Stimulated activated naive CD8-positive, alpha-beta T cell treated with anti-CD3 and anti-CD28 coated beads, Interleukin-15, amount 100 ng/mL, for 72 hours (primary cell): ENCODE measurements around the gene SMAD3.

Source experiments
- ATAC-seq: fragments of 150-1000 bp; cut with Tn5 transposase; 2 replicates; pipeline ENCODE4 v1.10.0; 2021; ENCODE audit warnings: mild to moderate bottlenecking, moderate library complexity
- DNase-seq, 2 donors: peaks; one replicate each; pipeline ENCODE4 v3.0.0; 2021 to 2022
- H3K27ac Mint-ChIP-seq, 2 donors: one replicate each; pipeline ENCODE4 v1.8.0; 2022; ENCODE audit warnings: mild to moderate bottlenecking in 2 of 2, mixed read lengths in 2 of 2, moderate library complexity in 2 of 2
- H3K27me3 Mint-ChIP-seq: one replicate; pipeline ENCODE4 v1.8.0; 2022; ENCODE audit warnings: mixed read lengths
- H3K4me1 Mint-ChIP-seq: one replicate; pipeline ENCODE4 v1.8.0; 2022; ENCODE audit warnings: mild to moderate bottlenecking, mixed read lengths
- H3K4me3 Mint-ChIP-seq, 2 donors: one replicate each; pipeline ENCODE4 v1.8.0; 2022; ENCODE audit warnings: mild to moderate bottlenecking in 2 of 2, mixed read lengths in 2 of 2, moderate library complexity in 1 of 2
- H3K9me3 Mint-ChIP-seq, 2 donors: one replicate each; pipeline ENCODE4 v1.8.0; 2022; ENCODE audit warnings: mixed read lengths in 2 of 2

The SMAD3 gene

DNA sequence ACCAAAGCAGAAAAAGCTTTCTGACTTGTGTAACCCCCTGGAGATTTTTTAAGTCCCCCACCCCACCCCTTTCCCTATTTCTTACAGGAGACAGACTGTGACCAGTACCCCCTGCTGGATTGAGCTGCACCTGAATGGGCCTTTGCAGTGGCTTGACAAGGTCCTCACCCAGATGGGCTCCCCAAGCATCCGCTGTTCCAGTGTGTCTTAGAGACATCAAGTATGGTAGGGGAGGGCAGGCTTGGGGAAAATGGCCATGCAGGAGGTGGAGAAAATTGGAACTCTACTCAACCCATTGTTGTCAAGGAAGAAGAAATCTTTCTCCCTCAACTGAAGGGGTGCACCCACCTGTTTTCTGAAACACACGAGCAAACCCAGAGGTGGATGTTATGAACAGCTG lies 124.9 kb downstream of the SMAD3 start:
- H3K9me3 Mint-ChIP-seq: no peaks in the 10 kb centered on the region
- no peak for ATAC-seq
- H3K27me3 Mint-ChIP-seq: no peaks in the 10 kb centered on the region
- DNase-seq: no peak
- H3K4me1 Mint-ChIP-seq: peaks cover 22% of the 10 kb centered on the region
- no peak overlapping the region for H3K4me3 Mint-ChIP-seq
- H3K27ac Mint-ChIP-seq: peak overlapping the region in 1 of 2 donors; percentile 39

DNA sequence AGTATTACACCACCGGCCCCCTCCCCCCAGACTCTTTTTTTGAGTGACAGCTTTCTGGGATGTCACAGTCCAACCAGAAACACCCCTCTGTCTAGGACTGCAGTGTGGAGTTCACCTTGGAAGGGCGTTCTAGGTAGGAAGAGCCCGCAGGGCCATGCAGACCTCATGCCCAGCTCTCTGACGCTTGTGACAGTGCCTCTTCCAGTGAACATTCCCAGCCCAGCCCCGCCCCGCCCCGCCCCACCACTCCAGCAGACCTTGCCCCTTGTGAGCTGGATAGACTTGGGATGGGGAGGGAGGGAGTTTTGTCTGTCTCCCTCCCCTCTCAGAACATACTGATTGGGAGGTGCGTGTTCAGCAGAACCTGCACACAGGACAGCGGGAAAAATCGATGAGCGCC lies 125.4 kb downstream of the SMAD3 start:
- H3K27me3 Mint-ChIP-seq: no peaks in the 10 kb centered on the region
- DNase-seq: no peak
- no peak for ATAC-seq
- no peak overlapping the region for H3K27ac Mint-ChIP-seq
- H3K4me3 Mint-ChIP-seq: no peak overlapping the region
- no peaks in the 10 kb centered on the region for H3K9me3 Mint-ChIP-seq
- peaks cover 17% of the 10 kb centered on the region for H3K4me1 Mint-ChIP-seq

- peak; percentile 33 for ATAC-seq
- Mint-ChIP-seq H3K4me3 (no peak overlapping the region), H3K27ac (no peak overlapping the region), H3K4me1 (peaks cover 11% of the 10 kb centered on the region), H3K9me3 (no peaks in the 10 kb centered on the region), H3K27me3 (no peaks in the 10 kb centered on the region)
- DNase-seq: no peak
Measured at GRCh38 chr15:67192185-67192820, 126.9 kb downstream of the SMAD3 start.

DNA sequence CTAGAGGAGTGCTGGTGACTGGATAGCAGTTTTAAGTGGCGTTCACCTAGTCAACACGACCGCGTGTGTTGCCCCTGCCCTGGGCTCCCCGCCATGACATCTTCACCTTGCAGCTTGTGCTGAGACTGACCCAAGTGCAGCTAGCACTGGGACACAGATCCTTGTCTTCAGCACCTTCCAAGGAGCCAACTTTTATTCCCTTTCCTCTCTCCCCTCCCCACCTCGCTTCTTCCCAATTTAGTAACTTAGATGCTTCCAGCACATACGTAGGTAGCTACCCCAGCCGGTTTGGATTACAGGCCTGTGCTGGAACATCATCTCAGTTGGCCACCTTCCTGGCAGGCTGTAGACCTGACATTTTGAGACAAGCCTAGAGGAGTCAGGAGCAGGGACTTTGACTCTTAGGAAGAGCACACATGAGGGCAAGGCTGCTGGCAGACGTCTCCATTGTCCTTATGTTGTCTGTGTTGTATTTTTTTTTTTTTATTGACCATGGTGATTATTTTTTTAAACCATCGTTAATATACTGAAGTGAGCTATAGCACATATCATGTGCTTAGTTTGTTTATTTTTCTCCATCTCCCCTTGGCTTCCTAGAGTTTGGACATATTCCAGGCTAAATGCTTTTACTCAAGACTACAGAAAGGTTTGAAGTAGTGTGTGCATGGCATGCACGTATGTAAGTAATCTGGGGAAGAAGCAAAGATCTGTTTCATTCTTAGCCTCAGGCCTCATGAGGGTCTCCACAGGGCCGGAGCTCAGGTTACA lies 128.0 kb downstream of the SMAD3 start:
- no peak for DNase-seq
- H3K4me3 Mint-ChIP-seq: no peak overlapping the region
- ATAC-seq: no peak

DNA sequence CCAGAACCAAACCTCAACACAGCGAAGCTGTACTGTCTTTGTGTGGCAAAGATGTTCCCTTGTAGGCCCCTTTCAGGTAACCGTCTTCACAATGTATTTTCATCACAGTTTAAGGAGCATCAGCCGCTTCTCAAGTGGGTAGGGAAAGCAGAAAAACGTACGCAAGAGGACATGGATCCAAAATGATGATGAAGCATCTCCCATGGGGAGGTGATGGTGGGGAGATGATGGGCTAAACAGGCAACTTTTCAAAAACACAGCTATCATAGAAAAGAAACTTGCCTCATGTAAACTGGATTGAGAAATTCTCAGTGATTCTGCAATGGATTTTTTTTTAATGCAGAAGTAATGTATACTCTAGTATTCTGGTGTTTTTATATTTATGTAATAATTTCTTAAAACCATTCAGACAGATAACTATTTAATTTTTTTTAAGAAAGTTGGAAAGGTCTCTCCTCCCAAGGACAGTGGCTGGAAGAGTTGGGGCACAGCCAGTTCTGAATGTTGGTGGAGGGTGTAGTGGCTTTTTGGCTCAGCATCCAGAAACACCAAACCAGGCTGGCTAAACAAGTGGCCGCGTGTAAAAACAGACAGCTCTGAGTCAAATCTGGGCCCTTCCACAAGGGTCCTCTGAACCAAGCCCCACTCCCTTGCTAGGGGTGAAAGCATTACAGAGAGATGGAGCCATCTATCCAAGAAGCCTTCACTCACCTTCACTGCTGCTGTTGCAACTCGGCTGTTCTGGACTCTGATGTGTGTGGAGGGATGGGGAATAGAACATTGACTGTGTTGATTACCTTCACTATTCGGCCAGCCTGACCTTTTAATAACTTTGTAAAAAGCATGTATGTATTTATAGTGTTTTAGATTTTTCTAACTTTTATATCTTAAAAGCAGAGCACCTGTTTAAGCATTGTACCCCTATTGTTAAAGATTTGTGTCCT lies 129.0 kb downstream of the SMAD3 start:
- Mint-ChIP-seq H3K27ac (no peak overlapping the region), H3K27me3 (no peaks in the 10 kb centered on the region), H3K4me3 (no peak overlapping the region), H3K9me3 (no peaks in the 10 kb centered on the region), H3K4me1 (peaks cover 20% of the 10 kb centered on the region)
- no peak for ATAC-seq
- no peak for DNase-seq

More for the DNA sequence above, 128.0 kb downstream of the SMAD3 start:
- Mint-ChIP-seq H3K9me3 (no peaks in the 10 kb centered on the region), H3K27ac (peak overlapping the region; percentile 42 to 79), H3K4me1 (peaks cover 17% of the 10 kb centered on the region), H3K27me3 (no peaks in the 10 kb centered on the region)

DNA sequence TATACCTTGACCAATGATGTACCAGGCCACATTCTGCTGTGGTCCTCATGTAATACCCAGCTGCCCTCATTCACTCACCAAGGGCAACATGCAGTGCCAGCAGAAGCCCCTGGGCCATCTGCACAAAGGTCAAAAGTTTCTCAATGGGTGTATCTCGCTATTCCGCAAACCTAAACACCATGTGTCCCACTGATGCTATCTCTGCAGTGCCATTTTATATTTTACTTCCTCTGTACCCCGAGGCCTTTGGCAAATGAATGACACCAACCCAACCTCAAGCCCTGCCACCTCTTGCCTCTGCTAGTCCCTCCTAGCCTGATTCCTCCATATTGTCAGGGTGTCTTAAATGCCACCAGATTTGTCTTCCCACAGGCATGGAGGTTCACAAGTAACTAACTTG lies 129.9 kb downstream of the SMAD3 start:
- H3K9me3 Mint-ChIP-seq: no peaks in the 10 kb centered on the region
- peak overlapping the region; percentile 75 to 87 for H3K27ac Mint-ChIP-seq
- H3K4me1 Mint-ChIP-seq: peaks cover 20% of the 10 kb centered on the region
- H3K4me3 Mint-ChIP-seq: no peak overlapping the region
- ATAC-seq (no peak), DNase-seq (no peak)
- no peaks in the 10 kb centered on the region for H3K27me3 Mint-ChIP-seq

DNA sequence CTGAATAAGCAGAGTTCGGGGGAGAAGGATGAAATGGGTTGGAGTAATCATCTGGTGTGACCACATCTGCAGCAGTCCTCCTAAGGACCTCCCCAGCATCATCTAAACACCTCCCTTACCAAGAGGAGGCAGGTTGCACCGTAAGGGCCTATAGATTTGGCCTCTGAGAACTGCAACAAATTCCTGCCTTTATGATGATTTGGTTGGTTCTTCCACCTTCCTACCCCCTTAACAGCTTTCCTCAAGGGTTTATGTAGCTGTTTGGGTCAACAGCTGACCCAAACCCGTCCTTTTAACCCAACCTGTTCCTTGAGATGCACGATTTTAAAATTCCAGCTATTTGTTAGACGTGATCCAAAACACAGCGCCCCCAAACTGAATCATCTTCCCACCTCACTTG lies 130.8 kb downstream of the SMAD3 start:
- Mint-ChIP-seq H3K27ac (peak overlapping the region in 1 of 2 donors; percentile 47), H3K27me3 (no peaks in the 10 kb centered on the region), H3K4me1 (peaks cover 20% of the 10 kb centered on the region), H3K4me3 (no peak overlapping the region), H3K9me3 (no peaks in the 10 kb centered on the region)
- DNase-seq: no peak
- no peak for ATAC-seq

- Mint-ChIP-seq H3K27ac (peak overlapping the region in 1 of 2 donors; percentile 55), H3K27me3 (no peaks in the 10 kb centered on the region), H3K4me1 (peaks cover 19% of the 10 kb centered on the region), H3K4me3 (no peak overlapping the region), H3K9me3 (no peaks in the 10 kb centered on the region)
- DNase-seq: no peak
- ATAC-seq: no peak
Measured at GRCh38 chr15:67196672-67197363, 131.4 kb downstream of the SMAD3 start.

- ATAC-seq: no peak
- no peaks in the 10 kb centered on the region for H3K9me3 Mint-ChIP-seq
- peaks cover 14% of the 10 kb centered on the region for H3K4me1 Mint-ChIP-seq
- H3K4me3 Mint-ChIP-seq: no peak overlapping the region
- no peak for DNase-seq
- no peaks in the 10 kb centered on the region for H3K27me3 Mint-ChIP-seq
- peak overlapping the region in 1 of 2 donors; percentile 55 for H3K27ac Mint-ChIP-seq
Measured at GRCh38 chr15:67197364-67197695, 131.9 kb downstream of the SMAD3 start.

- DNase-seq: no peak
- H3K4me1 Mint-ChIP-seq: peaks cover 10% of the 10 kb centered on the region
- H3K4me3 Mint-ChIP-seq: no peak overlapping the region
- no peaks in the 10 kb centered on the region for H3K9me3 Mint-ChIP-seq
- no peaks in the 10 kb centered on the region for H3K27me3 Mint-ChIP-seq
- peak overlapping the region; percentile 77 to 88 for H3K27ac Mint-ChIP-seq
- ATAC-seq: no peak
Measured at GRCh38 chr15:67198157-67198754, 132.9 kb downstream of the SMAD3 start.

DNA sequence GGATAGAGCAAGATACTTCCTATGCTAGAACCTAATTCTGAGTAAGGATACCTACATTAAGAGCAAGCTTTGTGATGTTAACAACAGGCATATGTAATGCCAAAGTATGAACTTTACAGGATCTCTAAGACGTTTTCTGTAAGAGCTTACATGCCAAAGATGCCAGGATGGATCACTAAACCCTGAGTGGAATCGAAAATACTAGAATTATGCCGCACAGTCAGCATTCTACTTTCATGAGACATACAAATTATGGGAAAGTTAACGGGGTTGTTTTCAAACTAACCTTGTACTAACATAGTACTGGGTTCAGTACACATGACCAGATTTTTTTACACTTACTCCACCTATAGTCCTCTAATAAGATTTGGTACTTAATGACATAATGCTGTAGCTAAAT lies 134.0 kb downstream of the SMAD3 start:
- Mint-ChIP-seq H3K4me1 (peaks cover 10% of the 10 kb centered on the region), H3K9me3 (no peaks in the 10 kb centered on the region), H3K27ac (peak overlapping the region in 1 of 2 donors; percentile 64), H3K4me3 (no peak overlapping the region), H3K27me3 (no peaks in the 10 kb centered on the region)
- DNase-seq (no peak), ATAC-seq (no peak)

DNA sequence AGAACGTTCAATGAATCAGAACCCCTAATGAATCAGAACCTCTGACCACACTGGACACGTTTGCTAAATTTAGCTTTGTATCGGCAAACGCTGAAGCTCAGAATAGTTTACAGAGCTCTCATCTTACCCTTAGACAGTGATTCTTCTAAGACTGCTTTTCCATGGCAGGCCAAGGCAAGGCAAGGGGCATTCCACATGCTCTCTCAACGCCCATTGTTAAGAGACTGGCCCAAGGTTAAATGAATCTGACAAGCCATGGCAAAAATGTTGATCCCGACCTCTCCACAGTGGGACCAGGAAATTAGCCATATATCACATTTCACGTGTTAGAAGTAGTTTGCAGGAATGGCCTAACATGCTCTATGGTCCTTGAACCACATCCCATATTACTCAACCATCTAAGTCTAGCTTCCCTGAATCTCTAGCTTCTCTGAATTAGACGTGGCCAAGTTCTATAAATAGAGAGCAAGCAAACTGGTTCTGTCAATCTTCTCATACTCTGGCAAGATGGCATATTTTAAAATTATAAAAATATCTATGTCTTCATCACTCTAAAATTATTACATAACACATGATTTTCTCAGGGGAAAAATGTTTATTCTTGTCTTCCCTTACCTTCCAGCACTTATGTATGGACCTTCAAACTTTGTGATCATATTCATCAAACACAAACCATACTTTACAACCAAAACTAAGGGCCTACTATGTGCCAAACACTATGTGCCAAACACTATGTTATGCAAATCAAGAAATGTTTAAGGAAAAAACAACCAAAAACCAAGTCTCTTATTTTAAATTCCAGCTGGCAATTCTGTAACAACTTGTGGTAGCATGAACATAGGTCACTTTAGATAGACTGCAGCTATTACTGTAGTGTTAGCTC lies 134.7 kb downstream of the SMAD3 start:
- DNase-seq: no peak
- no peak overlapping the region for H3K4me3 Mint-ChIP-seq

GRCh38 chr15:67201136-67201535 lies 135.7 kb downstream of the SMAD3 start:
- H3K4me3 Mint-ChIP-seq: no peak overlapping the region
- ATAC-seq (no peak), DNase-seq (no peak)
- H3K27me3 Mint-ChIP-seq: no peaks in the 10 kb centered on the region
- H3K4me1 Mint-ChIP-seq: peaks cover 10% of the 10 kb centered on the region
- no peaks in the 10 kb centered on the region for H3K9me3 Mint-ChIP-seq
- H3K27ac Mint-ChIP-seq: no peak overlapping the region

More for the DNA sequence above, 134.7 kb downstream of the SMAD3 start:
- Mint-ChIP-seq H3K4me1 (peaks cover 10% of the 10 kb centered on the region), H3K27me3 (no peaks in the 10 kb centered on the region), H3K27ac (no peak overlapping the region), H3K9me3 (no peaks in the 10 kb centered on the region)
- ATAC-seq: no peak

DNA sequence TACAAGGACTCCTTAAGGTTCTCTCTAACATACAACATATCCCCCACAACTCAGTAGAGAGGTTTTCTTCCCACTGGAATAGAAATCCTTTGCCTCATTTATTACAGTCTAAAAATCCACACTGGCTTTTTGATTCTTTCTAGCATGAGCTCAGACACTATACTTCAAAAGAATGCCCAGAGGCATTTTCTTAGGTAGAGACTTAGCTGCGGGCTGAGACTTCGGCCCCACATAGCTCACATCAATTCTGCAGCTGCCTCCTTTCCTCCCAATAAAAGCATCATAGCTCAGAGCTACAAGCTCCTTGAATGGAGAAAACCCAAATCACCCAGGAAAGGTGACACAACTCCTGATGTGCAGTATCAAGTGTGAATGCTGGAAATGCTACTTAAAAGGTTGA lies 136.7 kb downstream of the SMAD3 start:
- Mint-ChIP-seq H3K4me3 (no peak overlapping the region), H3K27me3 (no peaks in the 10 kb centered on the region), H3K27ac (no peak overlapping the region), H3K9me3 (no peaks in the 10 kb centered on the region), H3K4me1 (peaks cover 10% of the 10 kb centered on the region)
- DNase-seq (no peak), ATAC-seq (no peak)
